ENCODE results near the gene DDX10.
"Not testable (repeated sequence)": the region's sequence is repeated elsewhere in the genome, so short reads cannot be mapped to it uniquely, and the experiment has no call there.

Gene DDX10

DNA sequence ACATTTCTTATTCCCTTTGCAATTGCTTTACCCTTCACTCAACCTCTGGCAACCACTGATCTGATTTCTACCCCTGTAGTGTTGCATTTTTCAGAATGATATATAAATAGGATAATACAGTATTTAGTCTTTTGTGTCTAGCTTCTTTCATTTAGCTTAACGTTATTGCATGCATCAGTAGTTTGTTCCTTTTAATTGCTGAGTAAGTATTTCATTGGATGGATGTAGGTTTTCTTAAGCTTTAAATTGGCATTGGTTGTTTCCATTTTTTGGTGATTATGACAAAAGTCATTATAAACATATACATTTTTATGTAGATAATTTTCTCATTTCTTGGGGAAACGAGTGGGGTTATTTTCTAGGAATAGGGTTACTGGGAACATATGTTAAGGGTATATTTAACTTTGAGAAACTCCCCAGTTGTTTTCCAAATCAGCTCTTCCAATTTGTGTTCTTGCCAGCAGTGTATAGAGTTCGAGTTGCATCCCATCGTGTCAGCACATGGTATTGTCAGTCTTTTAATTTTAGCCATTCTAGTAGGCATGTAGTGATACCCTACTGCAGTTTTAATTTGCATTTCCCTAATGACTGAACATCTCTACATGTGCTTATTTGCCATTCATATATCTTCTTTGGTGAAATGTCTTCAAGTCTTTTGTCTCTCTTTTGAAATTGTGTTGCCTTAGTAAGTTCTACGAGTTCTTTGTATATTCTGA, 60.3 kb downstream of the DDX10 start:
- no peak for DNase-seq

DNA sequence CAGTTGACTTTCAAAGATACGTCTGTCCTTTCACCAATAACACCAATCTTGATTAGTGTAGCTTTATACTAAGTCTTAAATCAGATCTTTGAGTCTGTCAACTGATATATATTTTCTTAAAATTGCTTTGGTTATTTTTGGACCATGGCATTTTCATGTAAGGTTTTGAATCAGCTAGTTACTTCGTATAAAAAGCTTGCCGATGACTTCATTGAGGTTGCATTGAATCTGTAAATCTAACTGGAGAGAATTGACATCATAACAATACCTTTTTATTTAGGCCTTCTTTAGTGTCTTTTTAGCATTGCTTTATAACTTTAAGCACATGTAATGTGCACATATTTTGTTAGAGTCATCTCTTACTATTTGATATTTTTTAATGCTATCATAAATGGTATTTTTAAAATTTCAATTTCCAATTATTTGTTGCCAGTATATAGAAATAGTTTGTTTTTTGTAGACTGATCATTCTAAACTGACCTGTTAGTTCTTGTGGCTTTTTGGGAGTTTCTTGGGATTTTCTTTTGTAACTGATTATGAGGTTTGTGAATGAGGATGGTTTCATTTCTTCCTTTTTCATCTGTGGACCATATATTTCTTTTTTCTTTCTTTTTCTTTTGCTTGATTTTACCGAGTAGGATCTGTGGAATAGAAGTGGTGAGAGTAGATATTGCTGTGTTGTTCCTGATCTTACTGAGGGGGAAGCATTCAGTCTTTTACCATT, 61.4 kb downstream of the DDX10 start:
- DNase-seq = no peak

DNA sequence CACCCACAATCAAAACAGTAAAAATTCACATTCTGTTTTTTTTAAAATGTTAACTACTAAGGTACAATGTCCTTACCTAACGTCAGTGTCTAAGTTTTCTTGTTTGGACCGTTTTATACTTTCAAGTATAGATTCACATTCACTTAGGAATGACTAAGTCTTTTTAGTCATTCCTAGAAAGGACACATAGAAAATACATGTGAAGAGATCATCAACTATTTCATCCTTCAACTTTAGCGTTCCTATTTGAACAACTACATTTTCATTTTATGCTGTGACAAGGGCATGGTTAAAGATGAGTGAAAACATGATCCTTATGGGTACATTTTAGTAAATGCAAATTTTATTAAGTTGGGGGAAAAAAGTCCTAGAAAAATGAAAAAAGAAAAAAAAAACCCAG, 62.8 kb downstream of the DDX10 start:
- no peak for DNase-seq

DNA sequence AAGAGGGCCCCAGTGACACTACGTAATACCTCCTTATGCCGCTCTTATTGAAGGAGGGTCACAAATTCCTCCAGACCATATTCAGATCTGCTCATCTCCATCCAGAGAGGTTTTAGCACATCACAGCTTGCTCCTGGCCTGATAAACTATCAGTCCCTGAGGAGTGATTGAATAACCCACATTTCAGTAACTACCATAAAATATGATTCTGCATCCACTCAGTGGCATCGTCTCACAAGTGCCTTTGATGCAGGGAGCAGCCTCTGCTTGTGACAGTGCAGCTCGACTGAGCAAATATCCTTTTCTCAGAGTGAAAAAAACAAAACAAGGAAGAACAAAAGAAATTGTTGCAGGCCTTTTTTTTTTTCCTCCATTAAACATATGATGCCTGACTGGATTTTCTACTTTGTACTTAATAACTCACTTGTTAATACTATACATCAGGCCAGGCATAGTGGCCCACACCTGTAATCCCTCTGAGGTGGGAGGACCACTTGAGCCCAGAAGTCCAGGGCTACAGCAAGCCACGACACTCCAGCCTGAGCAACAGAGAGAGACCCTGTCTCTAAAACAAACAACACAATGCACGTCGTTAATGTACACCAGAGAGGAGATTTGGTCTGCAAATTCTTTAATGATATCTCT, 64.5 kb downstream of the DDX10 start:
- no peak for DNase-seq

DNA sequence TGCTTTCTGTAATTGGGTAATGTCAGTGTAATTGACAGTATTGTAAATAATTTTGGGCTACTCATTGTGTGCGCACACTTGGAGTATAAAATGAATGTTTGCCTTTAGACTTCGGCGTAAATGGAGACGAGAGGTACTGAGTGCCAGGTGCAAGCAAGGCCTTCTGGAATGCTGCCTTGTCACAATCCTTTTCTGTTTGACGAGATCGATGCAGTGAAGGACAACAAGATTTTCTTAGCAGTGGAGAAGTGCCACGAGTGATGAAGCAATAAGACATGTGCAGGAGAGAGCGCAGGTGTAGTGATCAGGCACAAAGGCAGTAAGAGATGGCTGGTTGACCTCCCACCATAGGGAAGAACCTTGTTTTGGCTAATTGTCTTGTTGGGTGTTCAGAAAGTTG, 67.5 kb downstream of the DDX10 start:
- no peak for DNase-seq

DNA sequence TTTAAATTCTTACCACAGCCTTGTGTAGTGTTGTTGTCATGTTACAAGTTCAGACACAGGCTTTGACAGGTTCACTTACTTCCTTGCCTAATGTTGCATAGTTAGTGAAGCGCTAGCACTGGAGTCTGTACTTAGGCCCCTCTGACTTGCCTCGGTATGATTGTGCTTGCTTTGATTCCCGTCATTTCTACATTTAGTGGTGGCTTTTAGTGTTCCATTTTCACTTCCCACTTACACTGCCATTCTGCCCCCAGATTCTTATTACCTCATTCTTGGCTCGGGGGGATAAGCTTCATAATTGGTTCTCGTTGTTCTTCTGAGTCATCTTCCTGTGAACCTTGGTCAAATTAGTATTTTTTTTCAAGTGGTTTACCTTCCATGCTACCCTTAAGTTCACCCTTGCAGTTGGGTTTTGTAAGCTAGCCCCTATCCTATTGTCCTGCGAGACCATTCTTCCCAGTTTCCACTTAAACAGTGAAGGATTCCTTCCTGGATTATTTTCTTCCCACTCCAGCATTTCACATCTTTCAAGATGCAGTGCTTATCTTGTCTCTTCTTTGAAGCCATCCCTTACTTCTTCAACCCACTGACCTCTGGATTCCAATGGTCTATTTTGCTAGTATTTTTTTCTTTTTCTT, 68.7 kb downstream of the DDX10 start:
- DNase-seq = no peak

DNA sequence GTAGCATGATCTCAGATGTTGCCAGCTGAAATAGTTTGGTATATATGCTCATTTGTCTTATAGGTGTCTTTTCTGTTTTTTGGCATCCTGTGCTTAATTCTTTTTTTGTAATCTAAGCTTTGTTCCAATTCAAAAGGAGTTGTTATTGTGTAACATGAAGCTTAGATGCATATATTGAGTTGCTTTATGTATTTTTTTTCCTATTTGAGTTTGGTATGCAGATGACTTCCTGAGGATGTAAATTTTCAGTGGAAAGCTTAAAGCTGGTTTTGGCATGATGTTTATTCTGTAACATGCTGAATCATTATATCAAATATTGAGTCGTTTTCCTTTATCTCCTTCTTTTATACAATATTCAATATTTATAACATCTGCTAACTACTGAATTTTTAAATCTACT, 69.4 kb downstream of the DDX10 start:
- DNase-seq = no peak

DNA sequence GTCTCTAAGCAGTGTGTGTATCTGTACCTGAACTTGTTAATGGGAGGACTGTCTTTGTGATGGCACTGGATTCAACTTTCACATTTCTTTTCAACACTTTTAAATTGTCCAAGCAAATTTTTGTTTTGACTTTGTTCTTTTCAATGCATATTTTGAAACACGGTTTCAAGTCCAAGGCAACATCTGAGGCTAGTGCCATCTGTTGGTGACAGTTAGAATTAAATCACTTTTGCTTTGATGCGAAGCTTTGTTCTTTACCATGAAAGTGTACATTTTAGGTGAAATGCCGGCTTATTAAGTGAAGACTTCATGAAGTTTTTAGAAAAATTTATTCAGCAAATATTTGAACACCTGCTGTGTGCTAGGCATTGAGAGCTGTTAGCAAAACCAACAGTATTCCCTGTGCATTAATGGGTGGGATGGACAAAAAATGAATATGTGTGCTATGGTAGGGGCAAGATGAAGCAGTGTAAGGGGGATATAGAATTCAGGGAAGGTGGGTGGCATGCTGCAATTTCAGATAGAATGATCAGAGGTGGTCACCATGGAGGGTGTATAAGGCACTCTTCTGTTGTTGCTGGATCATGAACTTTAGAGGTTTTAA, 70.2 kb downstream of the DDX10 start:
- DNase-seq = no peak

DNA sequence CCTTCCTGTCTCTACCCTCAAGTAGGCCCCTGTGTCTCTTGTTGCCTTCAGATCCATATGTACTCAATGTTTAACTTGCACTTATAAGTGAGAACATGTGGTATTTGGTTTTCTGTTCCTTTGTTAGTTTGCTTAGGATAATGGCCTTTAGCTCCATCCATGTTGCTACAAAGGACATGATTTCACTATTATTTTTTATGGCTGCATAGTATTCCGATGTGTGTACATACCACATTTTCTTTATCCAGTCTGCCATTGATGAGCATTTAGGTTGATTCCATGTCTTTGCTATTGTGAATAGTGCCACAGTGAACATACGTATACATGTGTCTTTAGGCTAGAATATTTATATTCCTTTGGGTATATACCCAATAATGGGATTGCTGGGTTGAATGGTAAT, 75.3 kb downstream of the DDX10 start:
- not testable (repeated sequence) for DNase-seq

DNA sequence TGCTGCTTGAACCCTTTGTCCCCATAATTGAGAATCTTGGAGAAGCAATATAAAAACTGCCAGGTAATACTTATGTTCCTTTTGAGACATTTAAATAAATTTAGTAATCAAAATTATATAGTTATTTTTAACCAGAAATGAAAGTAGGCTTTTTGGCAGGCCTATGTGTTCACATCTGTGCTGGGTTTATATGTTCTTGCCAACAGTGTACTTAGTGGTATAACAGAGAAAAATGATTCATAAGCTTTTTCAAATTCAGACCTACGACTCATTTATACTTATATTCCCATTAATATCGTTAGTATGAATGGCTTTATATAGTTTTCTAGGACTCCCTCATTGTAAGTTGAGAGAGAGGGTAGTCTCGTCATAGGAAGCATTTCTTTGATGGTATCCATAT, 79.0 kb downstream of the DDX10 start:
- DNase-seq = no peak

DNA sequence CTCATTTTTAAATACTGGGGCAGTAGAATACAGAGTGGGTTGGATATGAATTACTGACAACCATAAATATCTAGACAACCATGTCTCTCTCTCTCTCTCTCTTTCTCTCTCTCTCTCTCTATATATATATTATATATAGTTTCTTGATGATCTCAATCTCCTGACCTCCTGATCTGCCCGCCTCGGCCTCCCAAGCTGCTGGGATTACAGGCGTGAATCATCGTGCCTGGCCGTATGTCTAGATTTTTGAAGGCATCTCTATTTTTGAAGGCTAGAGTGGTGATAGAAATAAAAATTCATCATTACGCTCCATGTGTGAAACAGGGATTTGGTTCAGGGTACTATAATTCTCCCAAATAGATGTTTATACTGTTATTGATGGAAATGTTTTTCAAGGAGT, 84.1 kb downstream of the DDX10 start:
- DNase-seq = no peak

DNA sequence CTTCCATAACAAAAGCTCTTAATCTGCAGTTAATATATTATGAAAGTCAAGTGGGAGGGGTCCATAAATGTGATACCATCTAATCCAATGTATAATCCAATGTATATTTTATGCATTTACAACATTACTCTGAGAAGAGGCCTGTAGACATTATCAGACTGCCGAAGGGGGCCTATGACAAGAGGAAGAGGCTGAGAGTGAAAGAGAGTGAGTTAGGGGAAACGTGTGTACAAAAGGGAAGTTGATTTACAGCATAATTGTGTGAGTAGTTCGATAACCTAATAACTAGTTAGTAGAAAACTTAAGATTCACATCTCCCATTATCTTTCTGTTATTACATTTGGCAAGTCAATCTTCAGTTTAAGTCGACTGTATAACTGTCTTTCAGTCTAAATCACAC, 86.6 kb downstream of the DDX10 start:
- DNase-seq = no peak

DNA sequence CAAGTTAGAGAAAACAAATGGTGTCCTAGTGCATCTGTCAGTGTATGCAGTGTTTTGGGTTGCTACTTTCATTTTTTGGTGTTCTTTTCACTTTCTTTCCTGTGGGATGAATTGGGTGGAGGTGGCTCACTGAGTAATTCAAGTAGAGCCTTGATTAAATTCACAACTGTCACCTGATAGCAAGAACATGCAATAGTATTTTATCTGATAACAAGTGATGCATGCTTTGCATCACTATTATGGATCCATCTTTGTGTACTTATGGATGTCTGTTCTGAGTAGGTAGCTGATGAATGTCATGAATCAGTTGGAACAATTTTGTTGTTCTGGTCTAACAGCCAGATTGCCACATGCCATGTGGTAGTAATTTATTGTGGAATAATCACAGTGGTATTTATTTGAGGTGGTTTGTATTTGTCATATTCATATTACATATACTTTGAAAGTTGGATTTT, 87.5 kb downstream of the DDX10 start:
- DNase-seq = no peak

DNA sequence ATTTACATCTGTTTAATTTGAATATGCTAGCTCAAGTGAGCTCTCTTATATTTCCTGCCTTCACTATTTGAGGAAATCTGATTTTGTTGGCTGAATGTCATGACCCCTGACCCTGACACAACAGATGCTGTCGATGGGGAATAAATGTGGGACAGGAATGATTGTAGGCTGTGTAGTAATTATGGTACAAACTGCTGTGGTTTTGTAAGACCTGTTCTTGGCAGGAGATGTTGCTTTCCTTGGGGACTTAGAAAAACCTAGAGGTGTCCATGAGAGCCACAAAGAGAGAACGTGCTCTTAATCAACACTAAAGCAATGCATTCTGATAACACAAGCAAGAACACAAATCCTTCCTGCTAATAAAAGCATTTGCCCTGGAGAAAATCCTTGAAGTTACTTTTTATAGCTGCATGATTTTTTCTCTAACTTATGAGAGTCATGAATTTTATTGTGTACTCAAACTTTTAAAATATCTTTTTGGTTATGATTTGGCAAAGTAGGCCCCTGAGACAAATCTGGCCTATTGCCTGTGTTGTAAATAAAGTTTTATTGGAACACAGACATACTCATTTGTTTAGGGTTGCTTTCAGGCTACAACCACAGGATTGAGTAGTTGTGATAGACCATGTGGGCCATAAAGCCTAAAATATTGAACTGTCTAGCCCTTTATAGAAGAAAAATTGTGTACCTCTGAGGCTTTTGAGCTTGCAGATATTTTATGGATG, 90.2 kb downstream of the DDX10 start:
- DNase-seq = no peak

DNA sequence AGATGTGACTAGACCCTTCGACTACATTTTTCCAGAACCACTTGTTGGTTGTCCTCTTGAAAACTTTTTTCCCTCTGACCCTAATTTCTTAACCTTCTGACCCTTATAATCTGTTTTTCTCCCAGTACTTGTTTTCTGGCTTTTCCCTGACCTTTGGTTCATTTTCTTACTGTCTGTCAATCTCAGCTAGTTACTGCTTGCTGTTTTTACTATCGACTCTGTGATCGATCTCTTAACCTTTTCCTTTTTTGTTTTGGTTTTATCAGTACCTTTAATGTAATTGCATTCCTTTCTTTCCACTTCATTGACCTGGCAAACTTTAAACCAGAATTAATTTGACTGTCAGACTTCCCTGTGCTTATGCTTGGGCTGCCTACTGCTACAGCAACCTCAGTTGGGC, 92.8 kb downstream of the DDX10 start:
- no peak for DNase-seq

DNA sequence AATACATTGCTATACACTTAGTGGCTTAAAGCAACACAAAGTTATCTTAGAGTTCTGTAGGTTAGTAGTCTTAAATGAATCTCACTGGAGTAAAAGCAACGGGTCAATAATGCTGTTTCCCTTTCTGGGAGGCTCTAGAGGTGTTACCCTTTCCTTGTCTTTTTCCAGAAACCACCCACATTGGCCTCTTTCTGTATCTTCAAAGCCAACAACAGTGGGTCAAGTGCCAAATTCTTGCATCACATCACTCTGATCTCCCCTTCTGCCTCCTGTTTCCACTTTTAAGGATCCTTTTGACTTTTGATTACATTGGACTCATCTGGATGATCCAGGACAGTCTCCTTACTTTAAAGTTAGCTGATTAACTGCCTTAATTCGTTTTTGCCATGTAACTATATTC, 93.6 kb downstream of the DDX10 start:
- no peak for DNase-seq

DNA sequence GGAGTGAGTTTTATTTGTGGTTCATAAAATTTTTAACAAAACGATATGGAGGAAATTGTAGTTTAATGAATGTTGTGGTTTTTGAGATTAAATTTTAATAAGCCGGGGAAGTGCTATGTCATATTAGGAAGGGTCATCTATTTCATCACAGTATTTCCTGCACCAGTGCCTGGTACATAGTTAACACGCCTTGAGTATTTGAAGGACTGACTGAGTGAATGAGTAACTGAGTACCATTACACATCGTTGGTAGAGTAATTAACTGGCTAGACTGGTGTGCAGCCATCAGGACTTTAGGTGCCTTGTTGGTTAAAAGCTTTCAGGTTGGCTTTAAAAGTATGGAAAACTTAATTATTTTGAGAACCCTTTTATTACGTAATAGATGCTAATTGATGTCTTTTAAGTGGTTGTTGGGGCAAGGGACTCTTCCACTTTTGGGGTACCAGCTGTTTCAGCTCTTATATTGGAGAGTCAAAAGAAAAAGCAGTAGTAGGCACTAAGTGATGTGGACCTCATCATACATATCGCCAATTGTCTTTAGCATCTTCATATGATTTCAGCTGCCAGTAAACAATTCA, 101.8 kb downstream of the DDX10 start:
- DNase-seq = no peak

DNA sequence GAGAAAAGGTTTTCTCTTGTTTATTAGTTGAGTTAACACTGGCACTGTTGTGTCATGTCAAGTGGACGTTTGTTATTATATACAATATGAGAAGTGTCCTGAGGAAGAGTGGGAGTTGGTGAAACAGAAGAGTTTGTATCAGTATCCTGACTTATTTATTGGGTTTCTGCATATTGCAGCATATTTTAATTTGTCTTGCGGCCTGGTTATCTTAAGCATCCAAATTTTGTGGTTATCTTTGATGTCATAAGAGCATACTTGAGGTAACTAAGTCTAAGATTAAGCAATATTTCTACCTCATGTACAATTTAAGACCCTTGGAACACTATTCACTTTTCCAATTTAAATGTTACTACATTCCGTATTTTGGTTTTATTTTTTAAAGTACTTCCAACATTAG, 103.5 kb downstream of the DDX10 start:
- DNase-seq = no peak

DNA sequence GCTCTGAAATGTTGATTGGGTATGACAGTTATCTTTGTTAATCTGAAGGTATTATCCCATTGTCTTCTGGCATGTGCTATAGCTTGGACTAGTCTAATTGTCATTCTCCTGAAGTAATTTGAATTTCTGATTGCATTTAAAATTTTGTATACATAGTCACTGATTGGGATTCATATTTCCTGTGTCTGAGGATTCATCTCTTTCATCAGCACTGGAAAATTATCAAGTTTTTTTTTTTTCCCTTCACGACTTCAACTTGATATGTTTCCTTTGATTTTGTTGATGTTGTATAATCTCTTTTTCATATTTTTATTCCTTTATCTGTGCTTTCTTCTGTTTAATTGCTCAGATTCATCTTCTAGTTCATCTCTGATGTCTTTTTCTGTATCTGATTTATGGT, 104.1 kb downstream of the DDX10 start:
- DNase-seq = no peak

DNA sequence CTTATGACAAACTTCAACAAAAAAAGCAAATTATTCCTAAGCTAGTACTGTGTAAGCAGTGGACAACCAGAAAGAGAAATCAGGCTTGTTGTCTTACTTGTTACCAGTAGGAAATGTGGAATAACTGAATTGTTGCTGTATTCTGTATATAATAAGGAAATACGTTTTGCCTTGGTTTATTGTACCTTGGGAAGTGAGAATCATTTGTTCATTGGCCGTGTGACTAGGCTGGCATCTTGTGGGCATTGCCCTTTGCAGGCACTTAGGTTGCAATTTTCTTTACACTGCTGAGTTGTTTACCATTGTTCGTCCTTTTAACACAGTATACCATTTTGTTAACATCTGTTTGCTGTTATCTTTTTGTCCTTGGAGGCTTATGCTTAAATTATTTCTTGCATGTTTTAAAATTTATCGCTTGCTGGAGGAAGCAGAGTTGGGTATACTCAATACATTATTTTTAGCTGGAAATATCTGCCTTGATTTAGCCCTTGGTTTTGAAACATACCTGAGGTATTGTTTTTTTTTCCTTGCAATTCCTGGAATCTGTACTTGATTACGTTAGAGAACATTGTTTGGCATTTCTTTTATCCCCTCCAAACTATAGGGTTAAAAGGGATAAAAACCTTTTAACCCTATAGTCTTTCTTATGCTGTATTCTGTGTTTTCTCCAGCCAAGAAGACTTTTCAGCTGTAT, 109.3 kb downstream of the DDX10 start:
- DNase-seq = no peak

DNA sequence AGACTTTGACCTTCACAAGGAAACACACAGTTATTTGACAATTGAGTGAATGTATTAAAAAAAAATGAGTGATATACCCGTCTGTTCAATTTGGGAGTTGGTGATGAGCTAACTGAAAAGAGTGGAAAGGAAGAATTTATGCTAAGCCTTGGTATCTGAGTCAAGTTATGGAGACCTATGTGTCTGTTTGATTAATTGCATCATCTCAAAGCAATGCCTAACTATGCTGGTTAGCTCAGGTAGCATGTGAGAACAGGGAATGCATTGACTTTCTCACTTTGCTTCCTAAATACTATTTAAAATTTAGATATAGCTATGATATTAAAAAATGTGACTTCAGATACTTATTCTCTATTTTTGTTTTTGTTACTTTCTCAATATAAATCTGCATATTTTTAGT, 110.5 kb downstream of the DDX10 start:
- DNase-seq = no peak

DNA sequence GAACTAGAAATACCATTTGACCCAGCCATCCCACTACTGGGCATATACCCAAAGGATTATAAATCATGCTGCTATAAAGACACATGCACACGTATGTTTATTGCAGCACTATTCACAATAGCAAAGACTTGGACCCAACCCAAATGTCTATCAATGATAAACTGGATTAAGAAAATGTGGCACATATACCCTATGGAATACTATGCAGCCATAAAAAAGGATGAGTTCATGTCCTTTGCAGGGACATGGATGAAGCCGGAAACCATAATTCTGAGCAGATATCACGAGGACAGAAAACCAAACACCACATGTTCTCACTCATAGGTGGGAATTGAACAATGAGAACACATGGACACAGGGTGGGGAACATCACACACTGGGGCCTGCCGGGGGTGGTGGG, 114.3 kb downstream of the DDX10 start:
- DNase-seq = not testable (repeated sequence)

Measured in activated effector memory CD4-positive, alpha-beta T cell treated with Interleukin-2 at 50 U/mL for 16 hours (primary cell).